ENCODE results near the gene RCAN2.

GRCh38 chr6:46324706-46325105 lies 166.5 kb downstream of the RCAN2 start:
- TF ChIP-seq, protein P1, sequence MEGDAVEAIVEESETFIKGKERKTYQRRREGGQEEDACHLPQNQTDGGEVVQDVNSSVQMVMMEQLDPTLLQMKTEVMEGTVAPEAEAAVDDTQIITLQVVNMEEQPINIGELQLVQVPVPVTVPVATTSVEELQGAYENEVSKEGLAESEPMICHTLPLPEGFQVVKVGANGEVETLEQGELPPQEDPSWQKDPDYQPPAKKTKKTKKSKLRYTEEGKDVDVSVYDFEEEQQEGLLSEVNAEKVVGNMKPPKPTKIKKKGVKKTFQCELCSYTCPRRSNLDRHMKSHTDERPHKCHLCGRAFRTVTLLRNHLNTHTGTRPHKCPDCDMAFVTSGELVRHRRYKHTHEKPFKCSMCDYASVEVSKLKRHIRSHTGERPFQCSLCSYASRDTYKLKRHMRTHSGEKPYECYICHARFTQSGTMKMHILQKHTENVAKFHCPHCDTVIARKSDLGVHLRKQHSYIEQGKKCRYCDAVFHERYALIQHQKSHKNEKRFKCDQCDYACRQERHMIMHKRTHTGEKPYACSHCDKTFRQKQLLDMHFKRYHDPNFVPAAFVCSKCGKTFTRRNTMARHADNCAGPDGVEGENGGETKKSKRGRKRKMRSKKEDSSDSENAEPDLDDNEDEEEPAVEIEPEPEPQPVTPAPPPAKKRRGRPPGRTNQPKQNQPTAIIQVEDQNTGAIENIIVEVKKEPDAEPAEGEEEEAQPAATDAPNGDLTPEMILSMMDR (conservative IDR thresholded peaks at IDR 0.05): no peak
- no peak for TF ChIP-seq ZFX (IDR thresholded peaks at IDR 0.05)
